Measurements from ENCODE around the gene SIPA1L3. TPM values are rescaled to one million over a fixed set of nuclear protein-coding genes. Genes with fewer than 3 reads are reported as not detected.
A peak's percentile ranks its signal among the peaks of the same experiment; 100 is the strongest.

The SIPA1L3 gene
- total and polyA plus RNA-seq, 11 donors: 4.7 to 22.9 (median 8.8) TPM

- TF ChIP-seq CTCF (IDR thresholded peaks at IDR 0.05): no peak
- TF ChIP-seq POLR2A (IDR thresholded peaks at IDR 0.05): no peak
- Histone ChIP-seq H3K9me3 (no peaks in the 10 kb centered on the region), H3K4me1 (peaks cover 0 to 5% (median 0%) of the 10 kb centered on the region in 12 donors), H3K36me3 (peaks cover 0 to 43% (median 7%) of the 10 kb centered on the region in 9 donors), H3K27me3 (no peaks in the 10 kb centered on the region), H3K4me3 (no peak overlapping the region), H3K27ac (no peak overlapping the region)
- WGBS, 4 donors: 91 to 94% (median 93%) methylated on average over 9 of the region's 9 CpGs
- no peak for DNase-seq
- ATAC-seq: no peak
- intact Hi-C loops (cut with DNase I): no loop called here
Measured at GRCh38 chr19:38151242-38151641, 244.2 kb downstream of the SIPA1L3 start.

DNA sequence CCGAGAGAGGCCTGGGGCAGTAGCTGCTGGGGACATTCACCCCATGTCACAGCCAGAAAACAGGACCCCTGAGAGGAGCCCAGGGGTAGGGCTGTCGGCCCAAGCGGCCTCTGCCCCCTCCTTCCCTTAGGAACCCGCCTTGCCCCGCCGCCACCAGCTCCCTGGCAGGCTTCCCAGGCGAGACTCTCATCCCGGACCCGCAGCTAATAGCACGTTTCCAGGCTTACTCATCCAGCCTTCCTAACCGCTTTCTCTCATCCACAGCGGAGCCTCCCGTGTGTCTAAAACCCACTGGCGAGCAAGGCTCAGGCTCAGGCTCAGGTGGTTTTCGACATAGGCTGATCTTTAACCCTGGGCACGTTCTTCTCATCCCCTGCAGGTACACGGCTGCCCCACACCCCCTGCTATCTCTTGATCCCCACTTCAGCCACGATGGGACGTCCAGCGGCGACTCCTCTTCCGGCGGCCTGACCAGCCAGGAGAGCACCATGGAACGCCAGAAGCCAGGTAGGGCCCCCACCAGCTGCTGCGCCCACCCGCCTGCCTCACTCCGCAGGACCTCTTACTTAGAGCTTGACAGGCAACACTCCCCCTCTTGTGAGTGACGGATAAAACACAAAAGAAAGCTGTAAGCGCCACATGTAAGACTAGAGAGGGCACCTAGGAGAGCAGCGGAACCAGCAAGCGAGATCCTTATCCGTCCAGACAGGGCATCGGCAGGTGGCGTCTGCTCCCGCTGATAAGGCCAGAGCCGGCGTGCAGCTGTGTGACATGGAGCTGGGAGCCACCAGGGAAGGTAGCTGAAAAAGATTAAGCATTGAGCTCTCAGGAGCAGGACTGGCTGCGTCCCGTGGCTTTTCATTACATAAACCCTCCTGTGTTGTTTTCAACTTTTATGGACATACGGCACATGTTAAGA is 245.7 kb downstream of the SIPA1L3 start:
- ATAC-seq (peak in 3 of 4 donors; percentile 19 to 56 (median 53)), DNase-seq (peak in 4 of 5 donors; percentile 28 to 71 (median 46))
- Histone ChIP-seq H3K9me3 (no peaks in the 10 kb centered on the region), H3K4me3 (no peak overlapping the region), H3K27ac (no peak overlapping the region), H3K27me3 (no peaks in the 10 kb centered on the region), H3K4me1 (peaks cover 0 to 5% (median 0%) of the 10 kb centered on the region in 12 donors), H3K36me3 (peaks cover 0 to 43% (median 7%) of the 10 kb centered on the region in 9 donors)
- no peak for TF ChIP-seq CTCF (IDR thresholded peaks at IDR 0.05)
- TF ChIP-seq POLR2A (IDR thresholded peaks at IDR 0.05): no peak
- WGBS, 4 donors: 57 to 72% (median 66%) methylated on average over 35 to 40 of the region's 40 CpGs
- intact Hi-C loops (cut with DNase I): no loop called here

GRCh38 chr19:38155453-38155852 is 248.4 kb downstream of the SIPA1L3 start:
- no peak overlapping the region for H3K4me3 ChIP-seq
- no peak overlapping the region for H3K27ac ChIP-seq
- H3K36me3 ChIP-seq: peaks cover 0 to 49% (median 9%) of the 10 kb centered on the region in 9 donors
- H3K4me1 ChIP-seq: peaks cover 0 to 5% (median 0%) of the 10 kb centered on the region in 12 donors
- TF ChIP-seq POLR2A (IDR thresholded peaks at IDR 0.05) (no peak), CTCF (IDR thresholded peaks at IDR 0.05) (no peak)
- no peaks in the 10 kb centered on the region for H3K27me3 ChIP-seq
- DNase-seq (no peak), ATAC-seq (no peak)
- WGBS, 4 donors: 78 to 84% (median 79%) methylated on average over 6 of the region's 6 CpGs
- intact Hi-C loops (cut with DNase I): loop anchor here in 1 of 10 donors (2.0 kb wide), 1 partner anchor 17 kb away; no protein-coding TSS in a partner anchor
- H3K9me3 ChIP-seq: no peaks in the 10 kb centered on the region

GRCh38 chr19:38158730-38159129 is 251.7 kb downstream of the SIPA1L3 start:
- no peak for ATAC-seq
- no peak overlapping the region for H3K27ac ChIP-seq
- intact Hi-C loops (cut with DNase I): no loop called here
- no peaks in the 10 kb centered on the region for H3K27me3 ChIP-seq
- 95 to 98% (median 96%) methylated on average over 4 to 5 of the region's 5 CpGs for WGBS, 4 donors
- H3K4me3 ChIP-seq: no peak overlapping the region
- H3K36me3 ChIP-seq: peaks cover 0 to 37% (median 12%) of the 10 kb centered on the region in 9 donors
- no peak for DNase-seq
- H3K9me3 ChIP-seq: peaks cover 0 to 15% (median 9%) of the 10 kb centered on the region in 12 donors
- peaks cover 0 to 2% (median 0%) of the 10 kb centered on the region in 12 donors for H3K4me1 ChIP-seq
- TF ChIP-seq CTCF (IDR thresholded peaks at IDR 0.05): no peak
- TF ChIP-seq POLR2A (IDR thresholded peaks at IDR 0.05): no peak

All from heart left ventricle (tissue), 16 donors.